Sigmoid colon (tissue), 4 donors: Measurements from ENCODE around the gene E2F7.

Experiments used
- EP300 ChIP-seq, 4 donors: sonication (generic); formaldehyde crosslinking; IDR thresholded peaks; one replicate each; pipeline ENCODE4 v1.6.1; 2017; ENCODE audit warnings: antibody characterized with exemption in 4 of 4
- POLR2A ChIP-seq, 2 donors: fragments of 450-650 bp; IDR thresholded peaks; one replicate each; pipeline ENCODE4 v1.6.1; 2016; ENCODE audit warnings: antibody characterized with exemption in 2 of 2, mild to moderate bottlenecking in 2 of 2, moderate library complexity in 2 of 2
- TF ChIP-seq, protein P1 (sequence below), 4 experiments: fragments of 450-650 bp in 3 of 4; fragments of 200-600 bp in 1 of 4; IDR thresholded peaks; one replicate each; pipeline ENCODE4 v1.5.1; 2016 to 2019; ENCODE audit warnings: antibody characterized with exemption in 4 of 4, mild to moderate bottlenecking in 3 of 4, moderate library complexity in 2 of 4

DNA sequence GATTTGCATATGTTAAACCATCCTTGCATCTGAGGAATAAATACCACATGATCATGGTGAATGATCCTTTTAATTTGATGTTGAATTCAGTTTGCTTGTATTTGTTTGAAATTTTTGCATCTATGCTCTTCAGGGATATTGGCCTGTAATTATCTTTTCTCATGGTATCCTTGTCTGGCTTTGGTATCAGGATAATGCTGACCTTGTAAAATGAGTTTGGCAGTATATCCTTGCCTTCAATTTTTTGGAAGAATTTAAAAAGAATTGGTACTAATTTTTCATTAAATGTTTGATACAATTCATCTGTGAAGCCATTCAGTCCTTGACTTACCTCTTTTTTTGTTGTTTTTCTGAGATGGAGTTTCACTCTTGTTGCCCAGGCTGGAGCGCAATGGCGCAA is 85.2 kb downstream of the E2F7 start:
- TF ChIP-seq, protein P1, sequence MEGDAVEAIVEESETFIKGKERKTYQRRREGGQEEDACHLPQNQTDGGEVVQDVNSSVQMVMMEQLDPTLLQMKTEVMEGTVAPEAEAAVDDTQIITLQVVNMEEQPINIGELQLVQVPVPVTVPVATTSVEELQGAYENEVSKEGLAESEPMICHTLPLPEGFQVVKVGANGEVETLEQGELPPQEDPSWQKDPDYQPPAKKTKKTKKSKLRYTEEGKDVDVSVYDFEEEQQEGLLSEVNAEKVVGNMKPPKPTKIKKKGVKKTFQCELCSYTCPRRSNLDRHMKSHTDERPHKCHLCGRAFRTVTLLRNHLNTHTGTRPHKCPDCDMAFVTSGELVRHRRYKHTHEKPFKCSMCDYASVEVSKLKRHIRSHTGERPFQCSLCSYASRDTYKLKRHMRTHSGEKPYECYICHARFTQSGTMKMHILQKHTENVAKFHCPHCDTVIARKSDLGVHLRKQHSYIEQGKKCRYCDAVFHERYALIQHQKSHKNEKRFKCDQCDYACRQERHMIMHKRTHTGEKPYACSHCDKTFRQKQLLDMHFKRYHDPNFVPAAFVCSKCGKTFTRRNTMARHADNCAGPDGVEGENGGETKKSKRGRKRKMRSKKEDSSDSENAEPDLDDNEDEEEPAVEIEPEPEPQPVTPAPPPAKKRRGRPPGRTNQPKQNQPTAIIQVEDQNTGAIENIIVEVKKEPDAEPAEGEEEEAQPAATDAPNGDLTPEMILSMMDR (IDR thresholded peaks at IDR 0.05), result no peak
- TF ChIP-seq POLR2A (IDR thresholded peaks at IDR 0.05) (no peak), EP300 (IDR thresholded peaks at IDR 0.05) (no peak)
